Right lobe of liver (tissue), 6 donors: ENCODE results near the gene C4orf50. TPM values are rescaled to one million over a fixed set of nuclear protein-coding genes. Genes with fewer than 3 reads are reported as not detected.

Experiments
- ATAC-seq, 4 donors: fragments of 200-7000 bp; cut with Tn5 transposase; one replicate each; pipeline ENCODE4 v1.9.1; 2020; ENCODE audit warnings: mild to moderate bottlenecking in 4 of 4, moderate library complexity in 4 of 4
- DNase-seq, 3 donors: peaks; one replicate each; pipeline ENCODE4 v3.0.0-alpha.2; 2020
- H3K27ac ChIP-seq, 3 donors: fragments of 200-600 bp; one replicate each; pipeline ENCODE4 v1.8.0; 2022
- H3K27me3 ChIP-seq, 2 donors: fragments of 200-600 bp; one replicate each; pipeline ENCODE4 v1.8.0; 2022
- H3K36me3 ChIP-seq, 4 donors: fragments of 200-600 bp; sonication (generic) in 1 of 4; one replicate each; pipeline versions ENCODE4 v1.5.1 to v1.8.0; 2017 to 2022; ENCODE audit warnings: control low read depth in 1 of 4
- H3K4me1 ChIP-seq, 4 donors: fragments of 200-600 bp; sonication (generic) in 1 of 4; one replicate each; pipeline versions ENCODE4 v1.5.1 to v1.8.0; 2017 to 2022; ENCODE audit warnings: control low read depth in 1 of 4
- H3K4me3 ChIP-seq, 3 donors: fragments of 200-600 bp; one replicate each; pipeline ENCODE4 v1.8.0; 2022
- H3K9me3 ChIP-seq, 4 donors: fragments of 200-600 bp; sonication (generic) in 1 of 4; one replicate each; pipeline versions ENCODE4 v1.5.1 to v1.8.0; 2017 to 2022; ENCODE audit warnings: control low read depth in 1 of 4
- POLR2A ChIP-seq: fragments of 450-650 bp; IDR thresholded peaks from one replicate; pipeline ENCODE4 v1.6.1; 2017; ENCODE audit warnings: antibody characterized with exemption, mild to moderate bottlenecking
- WGBS: methylation state at CpG from one replicate; pipeline ENCODE4 v1.1.6; 2018; ENCODE audit warnings: low coverage, low lambda C conversion rate; ENCODE audit not compliant: insufficient coverage; ENCODE audit errors: missing lambda C conversion rate; 5-methylcytosine and 5-hydroxymethylcytosine counted together
- intact Hi-C, 2 donors: fragments of 100-400 bp; cut with DNase I; formaldehyde crosslinking; loops; one replicate each; pipeline versions ENCODE4 v1.11.2 to v1.14.1; 2022
- total RNA-seq, 6 experiments: library from RNA; depleted of rRNA in 2 of 6; stranded (reverse); fragments of >200 nt in 2 of 6; fragmentation: NEBNext Ultra II Directional in 3 of 6; extraction: Animal tissue kit (Norgen Biotek cat#: 25700) in 3 of 6; gene quantifications; one replicate each; pipeline versions ENCODE4 v1.1.0 to v1.2.4, GENCODE V29; 2016 to 2023
- TF ChIP-seq, protein P1 (sequence below), 4 donors: fragments of 200-600 bp in 3 of 4; fragments of 450-650 bp in 1 of 4; IDR thresholded peaks; one replicate each; pipeline versions ENCODE4 v1.5.1 to v1.8.0; 2016 to 2022; ENCODE audit warnings: antibody characterized with exemption in 4 of 4, mild to moderate bottlenecking in 2 of 4
- donor health status: DM: no; HTN: yes; CAD: no.
- donor health status: DM: no; HTN: no; CAD: no.
- donor health status: DM: no; HTN: no; CAD: no.
- donor health status: DM: no; HTN: yes; CAD: no.
- donor health status: DM: no; HTN: yes; CAD: no.

Gene C4orf50
- total RNA-seq, 6 experiments from 2014 or later, result under 0.01 to 0.06 TPM; not detected in 4

DNA sequence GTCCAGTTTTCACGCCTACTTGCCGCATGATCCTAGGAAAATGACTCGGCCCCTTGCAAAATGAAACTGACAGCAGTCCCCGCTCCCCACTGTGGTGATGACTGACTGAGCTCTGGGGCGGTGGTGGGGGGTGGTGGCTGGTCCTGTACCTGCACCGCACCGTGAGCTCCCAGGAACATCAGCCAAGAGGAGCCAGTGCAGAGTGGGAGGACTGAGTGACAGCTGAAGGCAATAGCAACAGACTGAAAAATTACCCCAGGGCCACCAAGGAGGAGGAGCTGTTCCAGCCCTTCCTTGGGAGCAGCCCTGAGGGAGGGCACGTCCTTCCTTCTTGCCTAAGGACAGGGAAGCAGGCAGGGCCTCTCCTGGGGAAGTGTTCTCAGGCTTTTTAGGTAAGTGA lies 2.4 kb upstream of the C4orf50 start:
- no peak overlapping the region for H3K4me3 ChIP-seq
- 56% methylated on average over 4 of the region's 8 CpGs for WGBS
- no peak for TF ChIP-seq POLR2A
- TF ChIP-seq, protein P1, sequence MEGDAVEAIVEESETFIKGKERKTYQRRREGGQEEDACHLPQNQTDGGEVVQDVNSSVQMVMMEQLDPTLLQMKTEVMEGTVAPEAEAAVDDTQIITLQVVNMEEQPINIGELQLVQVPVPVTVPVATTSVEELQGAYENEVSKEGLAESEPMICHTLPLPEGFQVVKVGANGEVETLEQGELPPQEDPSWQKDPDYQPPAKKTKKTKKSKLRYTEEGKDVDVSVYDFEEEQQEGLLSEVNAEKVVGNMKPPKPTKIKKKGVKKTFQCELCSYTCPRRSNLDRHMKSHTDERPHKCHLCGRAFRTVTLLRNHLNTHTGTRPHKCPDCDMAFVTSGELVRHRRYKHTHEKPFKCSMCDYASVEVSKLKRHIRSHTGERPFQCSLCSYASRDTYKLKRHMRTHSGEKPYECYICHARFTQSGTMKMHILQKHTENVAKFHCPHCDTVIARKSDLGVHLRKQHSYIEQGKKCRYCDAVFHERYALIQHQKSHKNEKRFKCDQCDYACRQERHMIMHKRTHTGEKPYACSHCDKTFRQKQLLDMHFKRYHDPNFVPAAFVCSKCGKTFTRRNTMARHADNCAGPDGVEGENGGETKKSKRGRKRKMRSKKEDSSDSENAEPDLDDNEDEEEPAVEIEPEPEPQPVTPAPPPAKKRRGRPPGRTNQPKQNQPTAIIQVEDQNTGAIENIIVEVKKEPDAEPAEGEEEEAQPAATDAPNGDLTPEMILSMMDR (IDR thresholded peaks at IDR 0.05), result no peak
- H3K27ac ChIP-seq, result no peak overlapping the region
- intact Hi-C loops, result no loop called here
- no peak for ATAC-seq
- H3K27me3 ChIP-seq, result no peaks in the 10 kb centered on the region
- no peaks in the 10 kb centered on the region for H3K4me1 ChIP-seq
- DNase-seq, result no peak
- H3K36me3 ChIP-seq, result no peaks in the 10 kb centered on the region
- H3K9me3 ChIP-seq, result no peaks in the 10 kb centered on the region

DNA sequence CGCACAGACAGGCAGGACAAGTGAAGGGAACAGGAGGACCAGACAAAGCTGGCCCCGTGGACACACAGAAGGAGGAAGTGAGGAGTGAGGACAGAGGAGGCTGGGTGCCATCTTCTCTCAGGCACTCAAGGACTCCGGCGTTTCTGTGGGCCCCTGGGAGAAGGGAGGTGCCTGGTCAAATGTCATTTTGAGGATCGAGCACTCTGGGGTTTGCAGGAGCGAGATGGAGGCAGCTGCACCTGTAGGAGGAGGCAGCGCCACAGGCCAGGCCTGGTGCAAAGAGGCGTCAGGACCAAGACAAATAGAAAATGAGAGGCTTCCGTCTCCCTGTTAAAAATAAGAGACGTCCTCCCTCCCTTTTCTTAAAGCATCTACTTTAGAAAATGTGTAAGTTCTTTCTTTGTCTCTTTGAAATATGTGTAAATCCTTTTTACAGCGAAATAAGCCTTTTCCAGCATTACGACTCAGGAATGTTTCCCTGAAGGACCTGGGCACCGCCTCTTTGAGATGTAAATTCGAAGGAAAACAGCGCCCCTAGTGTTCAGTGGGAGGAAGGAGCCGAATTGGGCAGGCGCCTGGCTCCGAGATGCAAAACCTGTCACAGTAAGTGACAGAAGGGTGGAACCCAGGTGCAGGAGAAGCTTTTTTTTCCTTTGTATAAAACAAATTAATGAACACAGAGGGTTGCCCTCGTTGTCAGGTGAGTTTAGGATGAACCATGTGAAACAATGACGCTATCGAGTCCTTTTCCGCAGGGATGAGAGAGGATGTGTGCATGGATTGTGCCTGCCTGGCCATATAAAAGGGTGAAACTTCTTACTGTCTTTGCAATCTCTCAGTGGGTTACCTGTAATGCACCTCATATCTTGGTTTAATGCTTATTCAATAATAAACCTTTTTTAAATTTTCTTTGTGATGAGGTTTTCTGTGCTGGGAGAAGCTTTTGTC lies 1.4 kb upstream of the C4orf50 start:
- intact Hi-C loops, result no loop called here
- no peaks in the 10 kb centered on the region for H3K27me3 ChIP-seq
- H3K4me1 ChIP-seq, result no peaks in the 10 kb centered on the region
- no peaks in the 10 kb centered on the region for H3K9me3 ChIP-seq
- 39% methylated on average over 18 of the region's 22 CpGs for WGBS
- ATAC-seq (peak; percentile 40 to 64 (median 52)), DNase-seq (no peak)
- TF ChIP-seq POLR2A, result no peak
- TF ChIP-seq, protein P1 (IDR thresholded peaks at IDR 0.05), result peak; percentile 46 to 86 (median 85)
- no peak overlapping the region for H3K27ac ChIP-seq
- H3K36me3 ChIP-seq, result no peaks in the 10 kb centered on the region
- no peak overlapping the region for H3K4me3 ChIP-seq

DNA sequence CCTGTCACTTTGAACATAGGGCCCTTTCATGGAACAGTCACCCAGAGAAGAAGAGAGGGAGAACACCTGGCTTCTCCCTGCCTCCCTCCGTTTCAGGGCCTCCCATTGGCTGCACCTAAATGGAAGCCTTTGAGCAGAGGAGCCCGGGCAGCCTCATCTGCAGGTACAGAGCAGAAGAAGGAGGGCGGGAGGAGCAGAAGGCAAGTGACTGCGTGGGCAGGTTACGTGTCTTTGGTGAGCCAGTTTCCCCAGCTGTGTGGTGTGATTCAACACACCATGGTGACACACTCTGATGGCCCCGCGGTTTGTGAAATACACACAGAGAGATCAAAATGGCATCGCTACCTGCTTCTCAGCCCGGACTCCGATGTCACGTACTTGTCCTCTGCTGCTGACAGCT lies 431 bp downstream of the C4orf50 start:
- Histone ChIP-seq H3K9me3 (no peaks in the 10 kb centered on the region), H3K4me3 (no peak overlapping the region), H3K4me1 (no peaks in the 10 kb centered on the region), H3K27me3 (no peaks in the 10 kb centered on the region), H3K27ac (no peak overlapping the region), H3K36me3 (no peaks in the 10 kb centered on the region)
- TF ChIP-seq, protein P1 (IDR thresholded peaks at IDR 0.05), result no peak
- no peak for TF ChIP-seq POLR2A
- ATAC-seq (no peak), DNase-seq (no peak)
- intact Hi-C loops, result no loop called here
- WGBS, result 77% methylated on average over 5 of the region's 11 CpGs

DNA sequence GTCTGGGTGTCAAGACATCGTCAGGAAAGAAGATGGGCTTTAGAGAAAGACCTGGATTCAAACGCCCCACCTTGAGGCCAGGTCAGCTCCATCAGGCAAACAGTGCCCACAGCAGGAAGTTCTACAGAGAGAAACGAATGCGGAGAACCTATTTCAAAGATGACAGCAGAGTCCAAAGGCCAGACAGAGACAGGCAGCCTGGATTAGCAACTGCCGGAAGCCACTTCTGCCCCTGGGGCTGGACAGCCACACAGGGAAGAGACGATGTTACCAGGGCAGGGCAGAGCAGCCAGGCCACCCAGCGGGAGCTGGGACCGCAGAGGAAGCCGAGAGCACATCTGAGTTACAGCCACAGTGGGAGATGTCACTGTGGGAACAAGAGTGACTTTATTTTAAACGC lies 1.2 kb downstream of the C4orf50 start:
- intact Hi-C loops, result no loop called here
- no peaks in the 10 kb centered on the region for H3K27me3 ChIP-seq
- TF ChIP-seq, protein P1 (IDR thresholded peaks at IDR 0.05), result no peak
- TF ChIP-seq POLR2A, result no peak
- DNase-seq, result no peak
- peak in 1 of 4 donors; percentile 72 for ATAC-seq
- H3K36me3 ChIP-seq, result no peaks in the 10 kb centered on the region
- no peaks in the 10 kb centered on the region for H3K4me1 ChIP-seq
- no peak overlapping the region for H3K27ac ChIP-seq
- H3K9me3 ChIP-seq, result no peaks in the 10 kb centered on the region
- no peak overlapping the region for H3K4me3 ChIP-seq
- WGBS, result 52% methylated on average over 8 of the region's 10 CpGs
